Stimulated activated naive CD8-positive, alpha-beta T cell treated with anti-CD3 and anti-CD28 coated beads, Interleukin-15, Interleukin-2, amounts not matched to agents 100 ng/mL and 50 ng/mL, for 24 hours (primary cell): ENCODE measurements around the gene LIX1L.
"Not testable (repeated sequence)": the region's sequence is repeated elsewhere in the genome, so short reads cannot be mapped to it uniquely, and the experiment has no call there.

Source experiments
- H3K27ac Mint-ChIP-seq: one replicate; pipeline ENCODE4 v1.8.0; 2021; ENCODE audit warnings: mild to moderate bottlenecking, mixed read lengths
- H3K27me3 Mint-ChIP-seq: one replicate; pipeline ENCODE4 v1.8.0; 2021; ENCODE audit warnings: mixed read lengths
- H3K36me3 Mint-ChIP-seq: one replicate; pipeline ENCODE4 v1.8.0; 2021; ENCODE audit warnings: low read depth, mixed read lengths
- H3K4me1 Mint-ChIP-seq: one replicate; pipeline ENCODE4 v1.8.0; 2021; ENCODE audit warnings: low read depth, mixed read lengths
- H3K4me3 Mint-ChIP-seq: one replicate; pipeline ENCODE4 v1.8.0; 2021; ENCODE audit warnings: mild to moderate bottlenecking, mixed read lengths
- H3K9me3 Mint-ChIP-seq: one replicate; pipeline ENCODE4 v1.8.0; 2021; ENCODE audit warnings: mixed read lengths

Gene LIX1L

GRCh38 chr1:145944532-145944931 lies 13.3 kb downstream of the LIX1L start:
- Mint-ChIP-seq H3K27me3 (no peaks in the 10 kb centered on the region), H3K4me1 (peaks cover 5% of the 10 kb centered on the region)

DNA sequence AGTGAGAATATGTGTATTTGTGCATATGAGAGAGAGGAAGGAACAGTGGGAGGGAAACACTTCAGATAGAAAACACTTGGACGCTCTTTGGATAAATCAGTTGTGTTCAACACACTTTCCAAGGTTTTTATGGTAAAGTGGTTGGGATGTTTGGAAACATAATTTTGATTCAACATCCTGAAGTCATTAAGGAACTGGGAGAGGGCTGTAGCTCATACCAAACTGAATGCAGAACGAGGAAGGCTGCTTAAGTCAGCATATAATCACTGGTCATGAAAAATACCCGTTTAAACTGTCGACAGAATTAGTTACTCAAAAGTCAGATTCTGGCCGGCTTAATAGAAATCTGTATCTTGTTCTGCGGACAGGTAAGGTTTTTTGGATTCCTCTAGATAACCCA lies 14.9 kb downstream of the LIX1L start:
- Mint-ChIP-seq H3K9me3 (no peaks in the 10 kb centered on the region), H3K4me1 (no peaks in the 10 kb centered on the region), H3K27ac (no peak overlapping the region), H3K27me3 (no peaks in the 10 kb centered on the region), H3K36me3 (peaks cover 42% of the 10 kb centered on the region), H3K4me3 (no peak overlapping the region)

More at GRCh38 chr1:145944532-145944931, 13.3 kb downstream of the LIX1L start:
- Mint-ChIP-seq H3K27ac (peak overlapping the region; percentile 45), H3K4me3 (no peak overlapping the region), H3K9me3 (no peaks in the 10 kb centered on the region), H3K36me3 (peaks cover 46% of the 10 kb centered on the region)

DNA sequence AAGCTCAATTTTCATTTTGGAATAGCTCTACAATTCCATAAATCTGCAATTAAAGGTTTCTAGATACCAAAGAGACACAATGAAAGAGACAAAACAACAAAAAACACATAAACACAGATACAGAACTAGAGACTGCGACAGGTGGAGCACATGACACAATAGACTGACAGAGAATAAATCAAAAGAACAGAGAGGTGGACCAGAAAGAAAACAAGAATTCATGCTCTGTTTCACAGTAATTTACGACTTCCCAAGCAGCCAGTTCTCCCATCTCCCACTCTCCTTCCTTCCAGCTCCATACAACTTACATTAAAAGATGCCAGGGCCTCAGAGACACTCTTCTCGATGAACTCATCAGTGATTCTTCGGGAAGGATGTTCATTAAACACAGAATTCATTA lies 15.4 kb downstream of the LIX1L start:
- Mint-ChIP-seq H3K27me3 (no peaks in the 10 kb centered on the region), H3K9me3 (no peaks in the 10 kb centered on the region), H3K4me3 (no peak overlapping the region), H3K36me3 (peaks cover 46% of the 10 kb centered on the region), H3K27ac (no peak overlapping the region), H3K4me1 (no peaks in the 10 kb centered on the region)

GRCh38 chr1:145937436-145937835 lies 20.4 kb downstream of the LIX1L start:
- no peaks in the 10 kb centered on the region for H3K9me3 Mint-ChIP-seq
- H3K36me3 Mint-ChIP-seq, result peaks cover 47% of the 10 kb centered on the region
- H3K27ac Mint-ChIP-seq, result no peak overlapping the region
- peaks cover 15% of the 10 kb centered on the region for H3K4me1 Mint-ChIP-seq
- no peak overlapping the region for H3K4me3 Mint-ChIP-seq
- no peaks in the 10 kb centered on the region for H3K27me3 Mint-ChIP-seq

- Mint-ChIP-seq H3K4me3 (no peak overlapping the region), H3K27me3 (no peaks in the 10 kb centered on the region), H3K27ac (no peak overlapping the region), H3K4me1 (peaks cover 24% of the 10 kb centered on the region), H3K9me3 (no peaks in the 10 kb centered on the region), H3K36me3 (peaks cover 44% of the 10 kb centered on the region)
These were observed 21.6 kb downstream of the LIX1L start for GRCh38 chr1:145936247-145936646.

DNA sequence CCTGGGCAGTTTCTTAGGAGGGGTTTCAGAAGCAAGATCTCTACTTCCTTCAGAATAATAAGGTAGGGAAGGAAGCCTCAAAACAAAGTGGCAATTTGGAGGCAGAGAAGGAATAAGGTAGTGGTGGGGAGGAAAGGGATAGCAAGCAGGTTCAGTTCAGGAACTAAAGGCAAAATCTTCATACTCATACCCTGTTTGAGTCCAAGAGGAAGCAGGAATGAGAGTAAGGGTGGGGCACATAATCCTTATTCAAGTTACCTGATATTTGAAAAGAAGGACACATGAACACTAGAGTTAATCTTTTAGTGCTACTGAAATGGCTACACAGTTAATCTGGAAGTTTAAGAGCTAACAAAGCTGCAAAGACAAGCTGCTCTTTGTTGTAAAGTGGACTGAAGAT lies 22.1 kb downstream of the LIX1L start:
- H3K4me3 Mint-ChIP-seq, result no peak overlapping the region
- H3K4me1 Mint-ChIP-seq, result peaks cover 24% of the 10 kb centered on the region
- H3K36me3 Mint-ChIP-seq, result peaks cover 46% of the 10 kb centered on the region
- H3K27me3 Mint-ChIP-seq, result no peaks in the 10 kb centered on the region
- no peaks in the 10 kb centered on the region for H3K9me3 Mint-ChIP-seq
- no peak overlapping the region for H3K27ac Mint-ChIP-seq

GRCh38 chr1:145932522-145933009 lies 25.3 kb downstream of the LIX1L start:
- Mint-ChIP-seq H3K27ac (peak overlapping the region; percentile 84), H3K4me1 (peaks cover 32% of the 10 kb centered on the region), H3K4me3 (peak overlapping the region; percentile 54), H3K36me3 (peaks cover 45% of the 10 kb centered on the region)
- H3K27me3 Mint-ChIP-seq, H3K9me3 Mint-ChIP-seq: not testable (repeated sequence)

- Mint-ChIP-seq H3K4me1 (peaks cover 29% of the 10 kb centered on the region), H3K27me3 (no peaks in the 10 kb centered on the region), H3K4me3 (no peak overlapping the region), H3K27ac (no peak overlapping the region), H3K36me3 (peaks cover 22% of the 10 kb centered on the region), H3K9me3 (no peaks in the 10 kb centered on the region)
These were observed 29.7 kb downstream of the LIX1L start for GRCh38 chr1:145927916-145928643.

- H3K4me1 Mint-ChIP-seq, result peaks cover 22% of the 10 kb centered on the region
- H3K27ac Mint-ChIP-seq, result no peak within 1 kb of the TSS
- no peaks in the 10 kb centered on the region for H3K27me3 Mint-ChIP-seq
- no peak within 1 kb of the TSS for H3K4me3 Mint-ChIP-seq
- peaks cover 27% of the 10 kb centered on the region for H3K36me3 Mint-ChIP-seq
- no peaks in the 10 kb centered on the region for H3K9me3 Mint-ChIP-seq
These were observed 30.5 kb downstream of the LIX1L start, which contains the start of gene RBM8A for GRCh38 chr1:145927063-145927886. RBM8A (minus strand) TSS chr1:145927484; CDS start chr1:145927426, 58 bp downstream.

DNA sequence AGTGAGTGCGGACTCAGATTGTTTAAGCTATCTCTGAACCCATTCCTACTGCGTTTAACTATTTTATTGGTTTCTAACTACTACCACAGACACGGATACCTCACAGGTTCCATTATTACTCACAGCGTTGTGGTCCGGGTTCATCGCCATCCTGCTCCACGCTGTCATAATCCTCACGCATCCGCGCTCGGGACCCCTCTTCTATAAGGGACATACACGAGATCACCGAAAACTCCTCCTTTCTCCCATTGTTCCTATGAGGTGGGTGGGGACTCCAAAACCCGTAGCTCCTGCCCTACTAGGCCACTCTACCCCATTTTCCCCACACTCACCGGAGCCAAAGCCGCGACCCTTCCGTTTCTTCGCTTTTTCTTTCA lies 31.1 kb downstream of the LIX1L start:
- H3K27me3 Mint-ChIP-seq, result no peaks in the 10 kb centered on the region
- no peaks in the 10 kb centered on the region for H3K9me3 Mint-ChIP-seq
- H3K36me3 Mint-ChIP-seq, result peaks cover 25% of the 10 kb centered on the region
- no peak overlapping the region for H3K4me3 Mint-ChIP-seq
- H3K4me1 Mint-ChIP-seq, result peaks cover 17% of the 10 kb centered on the region
- H3K27ac Mint-ChIP-seq, result no peak overlapping the region

GRCh38 chr1:145922266-145922665 lies 35.6 kb downstream of the LIX1L start:
- peaks cover 39% of the 10 kb centered on the region for H3K4me1 Mint-ChIP-seq
- no peak overlapping the region for H3K4me3 Mint-ChIP-seq
- peaks cover 21% of the 10 kb centered on the region for H3K36me3 Mint-ChIP-seq
- peak overlapping the region; percentile 21 for H3K27ac Mint-ChIP-seq
- H3K27me3 Mint-ChIP-seq, result no peaks in the 10 kb centered on the region
- no peaks in the 10 kb centered on the region for H3K9me3 Mint-ChIP-seq

DNA sequence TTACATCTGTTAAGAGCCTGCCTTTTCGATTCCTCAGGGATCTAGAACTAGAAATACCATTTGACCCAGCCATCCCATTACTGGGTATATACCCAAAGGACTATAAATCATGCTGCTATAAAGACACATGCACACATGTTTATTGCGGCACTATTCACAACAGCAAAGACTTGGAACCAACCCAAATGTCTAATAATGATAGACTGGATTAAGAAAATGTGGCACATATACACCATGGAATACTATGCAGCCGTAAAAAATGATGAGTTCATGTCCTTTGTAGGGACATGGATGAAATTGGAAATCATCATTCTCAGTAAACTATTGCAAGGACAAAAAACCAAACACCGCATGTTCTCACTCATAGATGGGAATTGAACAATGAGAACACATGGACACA lies 37.5 kb downstream of the LIX1L start:
- peak overlapping the region; percentile 93 for H3K4me3 Mint-ChIP-seq
- peaks cover 34% of the 10 kb centered on the region for H3K36me3 Mint-ChIP-seq
- H3K27ac Mint-ChIP-seq, result peak overlapping the region; percentile 72
- H3K9me3 Mint-ChIP-seq, H3K27me3 Mint-ChIP-seq: not testable (repeated sequence)
- H3K4me1 Mint-ChIP-seq, result peaks cover 55% of the 10 kb centered on the region

DNA sequence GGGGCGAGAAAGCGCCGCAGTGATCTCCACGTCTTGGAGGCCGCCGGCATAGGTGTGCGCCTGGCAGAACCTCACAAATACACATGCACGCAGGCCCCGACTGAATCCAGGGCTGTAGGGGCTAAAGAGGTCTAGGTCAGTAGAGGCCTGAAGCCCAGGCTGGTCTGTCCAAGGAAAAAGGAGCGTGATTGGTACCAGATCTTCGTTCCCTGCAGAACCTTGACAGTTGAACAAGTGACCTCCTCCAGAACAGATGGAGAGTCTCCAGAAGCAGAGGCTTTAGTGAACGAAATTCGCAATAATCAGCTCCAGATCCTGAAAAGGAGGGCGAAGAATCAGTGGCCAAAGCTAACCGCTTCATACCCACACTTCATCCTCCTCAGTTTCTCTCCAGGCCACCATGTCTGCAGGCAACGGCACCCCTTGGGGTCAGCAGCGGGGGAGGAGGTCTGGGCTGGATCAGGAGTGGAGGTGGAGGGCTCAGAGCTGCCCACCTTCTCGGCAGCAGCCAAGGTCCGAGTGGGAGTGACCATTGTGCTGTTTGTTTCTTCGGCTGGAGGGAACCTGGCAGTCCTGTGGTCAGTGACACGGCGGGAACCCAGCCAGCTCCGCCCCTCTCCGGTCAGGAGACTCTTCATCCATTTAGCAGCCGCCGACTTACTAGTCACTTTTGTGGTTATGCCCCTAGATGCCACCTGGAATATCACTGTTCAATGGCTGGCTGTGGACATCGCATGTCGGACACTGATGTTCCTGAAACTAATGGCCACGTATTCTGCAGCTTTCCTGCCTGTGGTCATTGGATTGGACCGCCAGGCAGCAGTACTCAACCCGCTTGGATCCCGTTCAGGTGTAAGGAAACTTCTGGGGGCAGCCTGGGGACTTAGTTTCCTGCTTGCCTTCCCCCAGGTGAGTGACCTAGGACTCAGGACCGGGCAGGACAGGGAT lies 38.6 kb downstream of the LIX1L start:
- Mint-ChIP-seq H3K4me3 (peak overlapping the region; percentile 93), H3K4me1 (peaks cover 55% of the 10 kb centered on the region), H3K27ac (peak overlapping the region; percentile 90), H3K36me3 (peaks cover 39% of the 10 kb centered on the region), H3K9me3 (no peaks in the 10 kb centered on the region), H3K27me3 (no peaks in the 10 kb centered on the region)

DNA sequence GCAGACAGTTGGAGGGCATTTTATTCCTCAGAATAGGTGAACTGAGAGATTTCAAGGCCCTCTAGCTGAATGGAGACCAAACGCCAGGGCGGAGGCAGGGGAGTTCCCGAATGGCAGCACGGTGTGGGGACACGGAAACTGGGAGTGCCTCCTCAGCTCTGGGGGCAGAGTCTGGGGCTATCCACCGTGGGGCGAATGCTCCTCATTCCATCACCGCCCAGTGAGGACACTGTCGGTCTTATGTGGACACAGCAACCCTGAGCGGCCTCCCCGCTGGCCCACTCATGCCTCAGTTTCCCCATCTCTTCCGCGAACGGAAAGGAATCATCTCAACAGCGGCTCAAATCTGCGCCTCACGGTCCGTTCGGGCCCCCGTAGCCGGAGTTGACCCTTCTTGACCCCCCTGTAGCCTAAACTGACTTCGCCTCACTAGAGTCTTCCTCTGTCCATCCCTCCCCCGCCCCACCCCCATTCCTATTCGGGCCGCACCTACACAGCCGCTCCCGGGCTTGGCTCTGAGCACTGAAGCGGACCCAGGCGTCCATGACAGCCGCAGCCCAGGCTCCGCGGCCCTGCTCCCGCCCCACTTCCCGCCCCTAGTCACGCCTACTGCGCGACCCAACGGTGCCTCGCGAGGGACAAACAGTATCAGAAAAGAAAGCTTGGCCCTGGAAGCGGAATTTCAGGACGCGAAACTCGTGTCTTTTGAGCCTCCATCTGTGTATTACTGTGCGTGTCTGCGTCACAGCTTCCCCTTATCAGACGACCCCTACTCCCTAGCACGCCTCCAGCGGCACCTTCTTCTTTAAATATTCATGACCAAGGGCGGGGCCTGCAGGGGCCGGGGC lies 39.4 kb downstream of the LIX1L start, which contains the start of gene PEX11B:
PEX11B (minus strand) TSS at position 574 of the 848 bp plus-strand sequence; CDS start at position 545, 29 bp downstream.
- no peaks in the 10 kb centered on the region for H3K27me3 Mint-ChIP-seq
- H3K36me3 Mint-ChIP-seq, result peaks cover 36% of the 10 kb centered on the region
- peak within 1 kb of the TSS; percentile 93 for H3K4me3 Mint-ChIP-seq
- peaks cover 51% of the 10 kb centered on the region for H3K4me1 Mint-ChIP-seq
- H3K27ac Mint-ChIP-seq, result peak within 1 kb of the TSS; percentile 90
- no peaks in the 10 kb centered on the region for H3K9me3 Mint-ChIP-seq
